HepG2 (cell line): Measurements from ENCODE around the gene TMEM129. TPM values are rescaled to one million over a fixed set of nuclear protein-coding genes. Genes with fewer than 3 reads are reported as not detected.

Source experiments
- AHR ChIP-seq: IDR thresholded peaks from 2 replicates; pipeline ENCODE4 v1.6.1; 2018; ENCODE audit warnings: missing genetic modification reagents, missing compliant biosample characterization
- ZNF501 ChIP-seq: sonication (generic); formaldehyde crosslinking; IDR thresholded peaks from 2 replicates; pipeline ENCODE4 v1.5.1; 2020; ENCODE audit warnings: mild to moderate bottlenecking, moderate library complexity, missing genetic modification reagents
- polyA plus RNA-seq, 8 experiments: library from polyadenylated mRNA; depleted of rRNA in 3 of 8; stranded (reverse) in 7 of 8; unstranded in 1 of 8; fragments of >200 nt; fragmentation: Illumina TruSeq in 4 of 8; extraction: Trizol in 4 of 8; gene quantifications; 2 replicates each; pipeline versions ENCODE4 v1.2.1 to v1.2.3, GENCODE V29; 2011 to 2016; ENCODE audit warnings: low read depth in 4 of 8, missing spikeins in 1 of 8, mixed read lengths in 1 of 8; ENCODE audit not compliant: insufficient read depth in 1 of 8
- total RNA-seq, 5 experiments: library from RNA; depleted of rRNA; stranded (reverse); fragments of >200 nt; fragmentation: Illumina TruSeq; extraction: Trizol; gene quantifications; 2 replicates each; pipeline ENCODE4 v1.2.3, GENCODE V29; 2016; ENCODE audit warnings: low read depth in 1 of 5
- TF ChIP-seq, protein P1 (sequence below): sonication (generic); formaldehyde crosslinking; IDR thresholded peaks from 2 replicates; pipeline ENCODE4 v1.5.1; 2020; ENCODE audit warnings: mild to moderate bottlenecking, missing genetic modification reagents, borderline replicate concordance
- TF ChIP-seq, protein P2 (sequence below): sonication (generic); formaldehyde crosslinking; IDR thresholded peaks from 2 replicates; pipeline ENCODE4 v1.4.0; 2020; ENCODE audit warnings: missing genetic modification reagents, borderline replicate concordance
- TF ChIP-seq, protein P3 (sequence below): sonication (generic); formaldehyde crosslinking; IDR thresholded peaks from 2 replicates; pipeline ENCODE4 v1.4.0; 2020; ENCODE audit warnings: missing genetic modification reagents
- TF ChIP-seq, protein P4 (sequence below): sonication (generic); formaldehyde crosslinking; IDR thresholded peaks from 2 replicates; pipeline ENCODE4 v1.5.1; 2020; ENCODE audit warnings: mild to moderate bottlenecking, missing genetic modification reagents, borderline replicate concordance

Gene TMEM129
- total and polyA plus RNA-seq, 2 of the 13 experiments (the other 11 are each of a cell fraction or from before 2014, with no cell fraction given): 19.0 to 25.8 TPM

DNA sequence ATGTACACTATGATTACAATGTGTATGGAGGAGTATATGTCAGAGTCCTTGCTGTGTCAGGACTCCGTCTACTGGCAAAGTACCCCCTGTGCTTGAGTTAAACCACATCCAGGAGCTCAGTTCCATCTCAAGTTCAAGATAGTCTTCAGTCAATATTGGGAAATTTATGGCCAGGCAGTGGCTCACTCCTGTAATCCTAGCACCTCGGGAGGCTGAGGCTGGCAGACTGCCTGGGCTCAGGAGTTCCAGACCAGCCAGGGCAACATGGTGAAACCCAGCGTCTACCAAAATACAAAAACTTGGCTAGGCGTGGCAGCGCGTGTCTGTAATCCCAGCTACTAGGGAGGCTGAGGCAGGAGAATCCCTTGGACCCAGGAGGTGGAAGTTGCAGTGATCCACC is 14.8 kb downstream of the TMEM129 start (continued):
- TF ChIP-seq, protein P1, sequence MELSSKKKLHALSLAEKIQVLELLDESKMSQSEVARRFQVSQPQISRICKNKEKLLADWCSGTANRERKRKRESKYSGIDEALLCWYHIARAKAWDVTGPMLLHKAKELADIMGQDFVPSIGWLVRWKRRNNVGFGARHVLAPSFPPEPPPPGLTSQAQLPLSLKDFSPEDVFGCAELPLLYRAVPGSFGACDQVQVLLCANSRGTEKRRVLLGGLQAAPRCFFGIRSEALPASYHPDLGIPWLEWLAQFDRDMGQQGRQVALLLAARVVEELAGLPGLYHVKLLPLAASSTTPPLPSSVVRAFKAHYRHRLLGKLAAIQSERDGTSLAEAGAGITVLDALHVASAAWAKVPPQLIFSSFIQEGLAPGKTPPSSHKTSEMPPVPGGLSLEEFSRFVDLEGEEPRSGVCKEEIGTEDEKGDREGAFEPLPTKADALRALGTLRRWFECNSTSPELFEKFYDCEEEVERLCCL (CRISPR knock-in tag): no peak
- TF ChIP-seq, protein P2, sequence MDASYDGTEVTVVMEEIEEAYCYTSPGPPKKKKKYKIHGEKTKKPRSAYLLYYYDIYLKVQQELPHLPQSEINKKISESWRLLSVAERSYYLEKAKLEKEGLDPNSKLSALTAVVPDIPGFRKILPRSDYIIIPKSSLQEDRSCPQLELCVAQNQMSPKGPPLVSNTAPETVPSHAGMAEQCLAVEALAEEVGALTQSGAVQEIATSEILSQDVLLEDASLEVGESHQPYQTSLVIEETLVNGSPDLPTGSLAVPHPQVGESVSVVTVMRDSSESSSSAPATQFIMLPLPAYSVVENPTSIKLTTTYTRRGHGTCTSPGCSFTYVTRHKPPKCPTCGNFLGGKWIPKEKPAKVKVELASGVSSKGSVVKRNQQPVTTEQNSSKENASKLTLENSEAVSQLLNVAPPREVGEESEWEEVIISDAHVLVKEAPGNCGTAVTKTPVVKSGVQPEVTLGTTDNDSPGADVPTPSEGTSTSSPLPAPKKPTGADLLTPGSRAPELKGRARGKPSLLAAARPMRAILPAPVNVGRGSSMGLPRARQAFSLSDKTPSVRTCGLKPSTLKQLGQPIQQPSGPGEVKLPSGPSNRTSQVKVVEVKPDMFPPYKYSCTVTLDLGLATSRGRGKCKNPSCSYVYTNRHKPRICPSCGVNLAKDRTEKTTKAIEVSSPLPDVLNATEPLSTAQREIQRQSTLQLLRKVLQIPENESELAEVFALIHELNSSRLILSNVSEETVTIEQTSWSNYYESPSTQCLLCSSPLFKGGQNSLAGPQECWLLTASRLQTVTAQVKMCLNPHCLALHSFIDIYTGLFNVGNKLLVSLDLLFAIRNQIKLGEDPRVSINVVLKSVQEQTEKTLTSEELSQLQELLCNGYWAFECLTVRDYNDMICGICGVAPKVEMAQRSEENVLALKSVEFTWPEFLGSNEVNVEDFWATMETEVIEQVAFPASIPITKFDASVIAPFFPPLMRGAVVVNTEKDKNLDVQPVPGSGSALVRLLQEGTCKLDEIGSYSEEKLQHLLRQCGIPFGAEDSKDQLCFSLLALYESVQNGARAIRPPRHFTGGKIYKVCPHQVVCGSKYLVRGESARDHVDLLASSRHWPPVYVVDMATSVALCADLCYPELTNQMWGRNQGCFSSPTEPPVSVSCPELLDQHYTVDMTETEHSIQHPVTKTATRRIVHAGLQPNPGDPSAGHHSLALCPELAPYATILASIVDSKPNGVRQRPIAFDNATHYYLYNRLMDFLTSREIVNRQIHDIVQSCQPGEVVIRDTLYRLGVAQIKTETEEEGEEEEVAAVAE: no peak
- TF ChIP-seq AHR: no peak
- TF ChIP-seq ZNF501 (CRISPR knock-in tag): no peak
- TF ChIP-seq, protein P3, sequence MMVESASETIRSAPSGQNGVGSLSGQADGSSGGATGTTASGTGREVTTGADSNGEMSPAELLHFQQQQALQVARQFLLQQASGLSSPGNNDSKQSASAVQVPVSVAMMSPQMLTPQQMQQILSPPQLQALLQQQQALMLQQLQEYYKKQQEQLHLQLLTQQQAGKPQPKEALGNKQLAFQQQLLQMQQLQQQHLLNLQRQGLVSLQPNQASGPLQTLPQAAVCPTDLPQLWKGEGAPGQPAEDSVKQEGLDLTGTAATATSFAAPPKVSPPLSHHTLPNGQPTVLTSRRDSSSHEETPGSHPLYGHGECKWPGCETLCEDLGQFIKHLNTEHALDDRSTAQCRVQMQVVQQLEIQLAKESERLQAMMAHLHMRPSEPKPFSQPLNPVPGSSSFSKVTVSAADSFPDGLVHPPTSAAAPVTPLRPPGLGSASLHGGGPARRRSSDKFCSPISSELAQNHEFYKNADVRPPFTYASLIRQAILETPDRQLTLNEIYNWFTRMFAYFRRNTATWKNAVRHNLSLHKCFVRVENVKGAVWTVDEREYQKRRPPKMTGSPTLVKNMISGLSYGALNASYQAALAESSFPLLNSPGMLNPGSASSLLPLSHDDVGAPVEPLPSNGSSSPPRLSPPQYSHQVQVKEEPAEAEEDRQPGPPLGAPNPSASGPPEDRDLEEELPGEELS (CRISPR knock-in tag): no peak
- TF ChIP-seq, protein P4, sequence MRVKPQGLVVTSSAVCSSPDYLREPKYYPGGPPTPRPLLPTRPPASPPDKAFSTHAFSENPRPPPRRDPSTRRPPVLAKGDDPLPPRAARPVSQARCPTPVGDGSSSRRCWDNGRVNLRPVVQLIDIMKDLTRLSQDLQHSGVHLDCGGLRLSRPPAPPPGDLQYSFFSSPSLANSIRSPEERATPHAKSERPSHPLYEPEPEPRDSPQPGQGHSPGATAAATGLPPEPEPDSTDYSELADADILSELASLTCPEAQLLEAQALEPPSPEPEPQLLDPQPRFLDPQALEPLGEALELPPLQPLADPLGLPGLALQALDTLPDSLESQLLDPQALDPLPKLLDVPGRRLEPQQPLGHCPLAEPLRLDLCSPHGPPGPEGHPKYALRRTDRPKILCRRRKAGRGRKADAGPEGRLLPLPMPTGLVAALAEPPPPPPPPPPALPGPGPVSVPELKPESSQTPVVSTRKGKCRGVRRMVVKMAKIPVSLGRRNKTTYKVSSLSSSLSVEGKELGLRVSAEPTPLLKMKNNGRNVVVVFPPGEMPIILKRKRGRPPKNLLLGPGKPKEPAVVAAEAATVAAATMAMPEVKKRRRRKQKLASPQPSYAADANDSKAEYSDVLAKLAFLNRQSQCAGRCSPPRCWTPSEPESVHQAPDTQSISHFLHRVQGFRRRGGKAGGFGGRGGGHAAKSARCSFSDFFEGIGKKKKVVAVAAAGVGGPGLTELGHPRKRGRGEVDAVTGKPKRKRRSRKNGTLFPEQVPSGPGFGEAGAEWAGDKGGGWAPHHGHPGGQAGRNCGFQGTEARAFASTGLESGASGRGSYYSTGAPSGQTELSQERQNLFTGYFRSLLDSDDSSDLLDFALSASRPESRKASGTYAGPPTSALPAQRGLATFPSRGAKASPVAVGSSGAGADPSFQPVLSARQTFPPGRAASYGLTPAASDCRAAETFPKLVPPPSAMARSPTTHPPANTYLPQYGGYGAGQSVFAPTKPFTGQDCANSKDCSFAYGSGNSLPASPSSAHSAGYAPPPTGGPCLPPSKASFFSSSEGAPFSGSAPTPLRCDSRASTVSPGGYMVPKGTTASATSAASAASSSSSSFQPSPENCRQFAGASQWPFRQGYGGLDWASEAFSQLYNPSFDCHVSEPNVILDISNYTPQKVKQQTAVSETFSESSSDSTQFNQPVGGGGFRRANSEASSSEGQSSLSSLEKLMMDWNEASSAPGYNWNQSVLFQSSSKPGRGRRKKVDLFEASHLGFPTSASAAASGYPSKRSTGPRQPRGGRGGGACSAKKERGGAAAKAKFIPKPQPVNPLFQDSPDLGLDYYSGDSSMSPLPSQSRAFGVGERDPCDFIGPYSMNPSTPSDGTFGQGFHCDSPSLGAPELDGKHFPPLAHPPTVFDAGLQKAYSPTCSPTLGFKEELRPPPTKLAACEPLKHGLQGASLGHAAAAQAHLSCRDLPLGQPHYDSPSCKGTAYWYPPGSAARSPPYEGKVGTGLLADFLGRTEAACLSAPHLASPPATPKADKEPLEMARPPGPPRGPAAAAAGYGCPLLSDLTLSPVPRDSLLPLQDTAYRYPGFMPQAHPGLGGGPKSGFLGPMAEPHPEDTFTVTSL (CRISPR knock-in tag): no peak
